GM18870 (cell line): Measurements from ENCODE around the gene SALL2.
"Not testable (repeated sequence)": the region's sequence is repeated elsewhere in the genome, so short reads cannot be mapped to it uniquely, and the experiment has no call there.

Experiments
- ATAC-seq: cut with Tn5 transposase; IDR thresholded peaks from one replicate; pipeline ENCODE4 v1.9.1; 2021; ENCODE audit warnings: moderate library complexity; ENCODE audit not compliant: unreplicated experiment

SALL2 gene

GRCh38 chr14:21525962-21526671 is at the start of gene SALL2:
SALL2 (minus strand) TSS chr14:21526346; CDS start chr14:21526127, 219 bp downstream.
- ATAC-seq, result no peak

- no peak for ATAC-seq
Observed at GRCh38 chr14:21575661-21576060, 49.5 kb upstream of the SALL2 start.

GRCh38 chr14:21572604-21573003 is 46.5 kb upstream of the SALL2 start:
- ATAC-seq, result no peak

GRCh38 chr14:21558703-21559170 is 32.6 kb upstream of the SALL2 start:
- no peak for ATAC-seq

GRCh38 chr14:21557084-21557901 is 31.1 kb upstream of the SALL2 start:
- no peak for ATAC-seq

- no peak for ATAC-seq
Observed at GRCh38 chr14:21556378-21557083, 30.4 kb upstream of the SALL2 start.

- ATAC-seq, result no peak
Observed at GRCh38 chr14:21553266-21553665, 27.1 kb upstream of the SALL2 start.

- ATAC-seq, result not testable (repeated sequence)
Observed at GRCh38 chr14:21544588-21544987, 18.4 kb upstream of the SALL2 start.

- ATAC-seq, result no peak
Observed at GRCh38 chr14:21543963-21544362, 17.8 kb upstream of the SALL2 start.

GRCh38 chr14:21543521-21543960 is 17.4 kb upstream of the SALL2 start:
- no peak for ATAC-seq

- ATAC-seq, result no peak
Observed at GRCh38 chr14:21541413-21542074, 15.4 kb upstream of the SALL2 start.

- no peak for ATAC-seq
Observed at GRCh38 chr14:21539189-21539940, 13.2 kb upstream of the SALL2 start.

- ATAC-seq, result no peak
Observed at GRCh38 chr14:21537090-21537424, 10.9 kb upstream of the SALL2 start.

GRCh38 chr14:21536418-21537089 is 10.4 kb upstream of the SALL2 start:
- no peak for ATAC-seq

- ATAC-seq, result no peak
Observed at GRCh38 chr14:21535545-21536417, 9.6 kb upstream of the SALL2 start.

GRCh38 chr14:21534576-21534975 is 8.4 kb upstream of the SALL2 start:
- ATAC-seq, result no peak

- no peak for ATAC-seq
Observed at GRCh38 chr14:21533294-21533693, 7.1 kb upstream of the SALL2 start.

GRCh38 chr14:21529515-21529914 is 3.4 kb upstream of the SALL2 start:
- no peak for ATAC-seq
